OCI-LY3 (cell line): ENCODE results near the gene UBE2E1.

Experiments
- CTCF ChIP-seq: fragments of 200-600, 300-600 bp; sonication (generic); IDR thresholded peaks from 2 replicates; pipeline ENCODE4 v1.5.1; 2014; ENCODE audit warnings: antibody characterized with exemption, low read length, low read depth
- EZH2phosphoT487 ChIP-seq: fragments of 200-600 bp; shearing (Covaris generic); IDR thresholded peaks from 2 replicates; pipeline ENCODE4 v1.6.1; 2018; ENCODE audit warnings: antibody characterized with exemption, mixed run types, low read depth

GRCh38 chr3:23888617-23889228 lies 83.0 kb downstream of the UBE2E1 start:
- TF ChIP-seq CTCF (peak; percentile 90), EZH2phosphoT487 (no peak)
